ENCODE measurements around the gene TAGLN2. TPM values are rescaled to one million over a fixed set of nuclear protein-coding genes. Genes with fewer than 3 reads are reported as not detected.
A peak's percentile ranks its signal among the peaks of the same experiment; 100 is the strongest.

TAGLN2 gene
- polyA plus RNA-seq, 2 of the 4 experiments (the other 2 are of a cell fraction) = 536 to 811 TPM

DNA sequence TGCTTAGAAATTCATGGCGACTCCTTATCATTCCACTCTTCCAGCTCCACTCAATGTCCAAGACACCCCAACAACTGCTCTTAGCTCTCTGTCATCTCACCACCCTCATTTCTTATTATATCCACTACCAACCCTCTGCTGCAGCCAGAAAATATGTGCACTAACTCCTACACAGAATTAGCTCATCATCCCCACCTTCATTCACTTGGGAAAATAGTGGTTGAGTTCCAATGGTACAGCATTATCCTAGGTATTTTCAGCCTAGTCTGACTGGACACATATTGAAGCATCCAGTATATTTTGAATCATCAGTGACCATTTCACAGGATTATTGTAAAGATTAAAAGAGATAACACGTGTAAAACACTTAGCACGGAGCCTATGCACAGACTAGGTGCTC, 46.2 kb downstream of the TAGLN2 start:
- no peaks in the 10 kb centered on the region for H3K9me3 ChIP-seq
- DNase-seq (ENCODE audit: low read depth in 1 of 2, low spot score in 1 of 2) (no peak), ATAC-seq (no peak), FAIRE-seq (no peak)
- POLR2A ChIA-PET = no interaction called here
- no peak overlapping the region; the same call in 2 of the 3 replicates for H3K4me2 ChIP-seq
- peaks cover 39% of the 10 kb centered on the region for H3K4me1 ChIP-seq
- H3K4me3 ChIP-seq = no peak overlapping the region
- TF ChIP-seq NFE2L2 (conservative IDR thresholded peaks at IDR 0.05; ENCODE audit: low read length) = no peak
- TF ChIP-seq JUNB (IDR thresholded peaks at IDR 0.05) = no peak
- no peak for TF ChIP-seq SREBF2 (IDR thresholded peaks at IDR 0.05)
- TF ChIP-seq HEYL (CRISPR knock-in tag; IDR thresholded peaks at IDR 0.05) = no peak
- no peak for TF ChIP-seq CBX8 (IDR thresholded peaks at IDR 0.05)
- no peak for TF ChIP-seq HMGXB4 (CRISPR knock-in tag; IDR thresholded peaks at IDR 0.05; ENCODE audit: borderline replicate concordance)
- no peak for TF ChIP-seq NR3C1 (IDR thresholded peaks at IDR 0.05)
- no peak for TF ChIP-seq HOXB13 (CRISPR knock-in tag; IDR thresholded peaks at IDR 0.05; ENCODE audit: low read depth)
- TF ChIP-seq CHD4 (IDR thresholded peaks at IDR 0.05; ENCODE audit: borderline replicate concordance) = no peak
- TF ChIP-seq KDM1A (IDR thresholded peaks at IDR 0.05; ENCODE audit: low read depth) = no peak
- TF ChIP-seq ZNF302 (CRISPR knock-in tag; IDR thresholded peaks at IDR 0.05) = no peak
- TF ChIP-seq ATOH8 (CRISPR knock-in tag; IDR thresholded peaks at IDR 0.05; ENCODE audit: low read depth) = no peak
- TF ChIP-seq ZSCAN20 (CRISPR knock-in tag; IDR thresholded peaks at IDR 0.05) = no peak
- TF ChIP-seq RCOR1 (IDR thresholded peaks at IDR 0.05; ENCODE audit: low read depth, low read length) = no peak
- 83% methylated on average over 3 of the region's 3 CpGs for WGBS (ENCODE audit: missing lambda C conversion rate)
- peak overlapping the region in 1 of 2 experiments; percentile 70; a peak in 3 of 6 replicates for H3K27ac ChIP-seq
- CTCF ChIA-PET = interaction anchor here (0.6 to 5.8 kb wide), 11 partner anchors 12 to 807 kb away, joined by 3 to 64 read pairs (median 4); partner anchors contain the start of genes DUSP23 and SLAMF8

DNA sequence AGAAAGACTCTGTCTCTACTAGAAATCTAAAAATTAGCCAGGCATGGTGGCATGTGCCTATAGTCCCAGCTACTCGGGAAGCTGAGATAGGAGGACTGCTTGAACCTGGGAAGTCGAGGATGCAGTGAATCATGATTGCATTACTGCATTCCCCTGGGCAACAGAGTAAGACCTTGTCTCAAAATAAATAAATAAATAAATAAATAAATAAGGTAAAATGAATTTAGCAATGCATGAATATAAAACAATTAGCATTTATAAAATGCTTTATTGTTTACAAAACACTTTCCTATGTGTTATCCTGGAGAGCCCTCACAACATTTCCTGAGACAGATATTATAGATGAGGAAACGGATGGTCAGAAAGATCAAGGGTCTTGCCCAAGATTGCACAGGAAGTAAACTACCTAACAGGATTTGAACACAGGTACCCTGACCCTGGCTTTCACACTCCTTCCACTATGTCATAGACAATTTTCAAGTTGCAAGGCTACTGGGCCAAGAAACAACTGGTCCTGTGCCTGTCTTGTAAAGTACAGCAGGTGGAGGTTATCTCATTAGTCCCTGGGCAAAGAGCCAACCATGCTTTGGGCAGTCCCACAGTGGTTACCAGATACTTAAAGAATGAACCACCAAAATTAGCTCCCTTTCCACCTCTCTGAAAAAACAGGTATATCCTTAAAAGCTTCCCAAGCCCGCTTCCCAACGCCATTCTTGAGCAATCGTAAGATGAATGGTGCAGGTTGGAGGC, 47.4 kb downstream of the TAGLN2 start:
- WGBS (ENCODE audit: missing lambda C conversion rate) = 92% methylated on average over 6 of the region's 6 CpGs
- DNase-seq (ENCODE audit: low read depth in 1 of 2, low spot score in 1 of 2) (no peak), FAIRE-seq (no peak), ATAC-seq (no peak)
- Histone ChIP-seq H3K4me2 (no peak overlapping the region), H3K4me3 (no peak overlapping the region), H3K9me3 (no peaks in the 10 kb centered on the region), H3K4me1 (peaks cover 36% of the 10 kb centered on the region), H3K27ac (no peak overlapping the region)
- no peak for TF ChIP-seq ESRRA (IDR thresholded peaks at IDR 0.05; ENCODE audit: borderline replicate concordance, low read length)
- peak; percentile 40 for TF ChIP-seq ZC3H11A (IDR thresholded peaks at IDR 0.05)
- no peak for TF ChIP-seq NPAS2 (CRISPR knock-in tag; IDR thresholded peaks at IDR 0.05; ENCODE audit: borderline replicate concordance)
- CTCF ChIA-PET = interaction anchor here (1.0 to 5.8 kb wide), 7 partner anchors 9 to 716 kb away, joined by 3 to 64 read pairs (median 4); partner anchors contain the start of genes DUSP23 and SLAMF8
- POLR2A ChIA-PET = no interaction called here

GRCh38 chr1:159873530-159874143, 51.7 kb downstream of the TAGLN2 start:
- ChIA-PET POLR2A (no interaction called here), CTCF (interaction anchor here (0.7 to 5.6 kb wide), 4 partner anchors 17 to 134 kb away, joined by 3 to 62 read pairs (median 9); no protein-coding TSS in a partner anchor)
- DNase-seq (ENCODE audit: low read depth in 1 of 2, low spot score in 1 of 2) = no peak
- TF ChIP-seq TP53 (CRISPR knock-in tag; IDR thresholded peaks at IDR 0.05) (no peak), PHF8 (IDR thresholded peaks at IDR 0.05; ENCODE audit: borderline replicate concordance, low read depth) (no peak), SMC3 (IDR thresholded peaks at IDR 0.05) (no peak), CTCF (IDR thresholded peaks at IDR 0.05) (no peak), POLR2A (IDR thresholded peaks at IDR 0.05; ENCODE audit: low read length) (no peak), NPAS2 (CRISPR knock-in tag; IDR thresholded peaks at IDR 0.05; ENCODE audit: borderline replicate concordance) (no peak), ZSCAN20 (CRISPR knock-in tag; IDR thresholded peaks at IDR 0.05) (no peak), HMGXB4 (CRISPR knock-in tag; IDR thresholded peaks at IDR 0.05; ENCODE audit: borderline replicate concordance) (no peak), RNF2 (IDR thresholded peaks at IDR 0.05; ENCODE audit: borderline replicate concordance, low read depth) (no peak), MAZ (IDR thresholded peaks at IDR 0.05; ENCODE audit: borderline replicate concordance, low read depth, low read length) (no peak), CEBPB (IDR thresholded peaks at IDR 0.05) (no peak), EP300 (IDR thresholded peaks at IDR 0.05) (no peak), MAX (IDR thresholded peaks at IDR 0.05) (no peak), KDM1A (IDR thresholded peaks at IDR 0.05; ENCODE audit: low read depth) (no peak)

More at GRCh38 chr1:159873530-159874143, 51.7 kb downstream of the TAGLN2 start:
- Histone ChIP-seq H3K4me1 (0 out of 3 replicates have a peak, but pooled peaks cover 3% of the 10 kb centered on the region), H3K9me3 (no peaks in the 10 kb centered on the region), H3K4me2 (no peak overlapping the region), H3K27ac (no peak overlapping the region), H3K4me3 (no peak overlapping the region)
- WGBS (ENCODE audit: missing lambda C conversion rate) = 75% methylated on average over 4 of the region's 4 CpGs
- FAIRE-seq (no peak), ATAC-seq (no peak)

Measured in A549 (cell line).